Tibial artery (tissue), 4 donors: Measurements from ENCODE around the gene ARL8A.

Experiments used
- DNase-seq, 2 donors: peaks; one replicate each; pipeline ENCODE4 v3.0.0-alpha.2; 2019
- H3K27ac ChIP-seq, 2 donors: fragments of 200-600 bp; sonication (generic) in 1 of 2; 1 replicate in 1 of 2; 2 replicates in 1 of 2; pipeline ENCODE4 v1.5.1; 2018 to 2019; ENCODE audit warnings: mild to moderate bottlenecking in 1 of 2
- H3K27me3 ChIP-seq, 2 donors: fragments of 200-600 bp; sonication (generic) in 1 of 2; one replicate each; pipeline versions ENCODE4 v1.5.1 to v1.6.0; 2016 to 2019
- H3K36me3 ChIP-seq, 3 donors: fragments of 200-600 bp; sonication (generic) in 2 of 3; one replicate each; pipeline ENCODE4 v1.5.1; 2016 to 2019; ENCODE audit warnings: mild to moderate bottlenecking in 2 of 3
- H3K4me1 ChIP-seq, 4 donors: fragments of 200-600 bp; sonication (generic) in 2 of 4; 1 replicate in 3 of 4; 2 replicates in 1 of 4; pipeline ENCODE4 v1.5.1; 2016 to 2019
- H3K4me3 ChIP-seq, 2 donors: fragments of 200-600 bp; sonication (generic) in 1 of 2; 1 replicate in 1 of 2; 2 replicates in 1 of 2; pipeline ENCODE4 v1.5.1; 2018 to 2019; ENCODE audit warnings: mild to moderate bottlenecking in 2 of 2
- H3K9me3 ChIP-seq, 3 donors: fragments of 200-600 bp; sonication (generic) in 1 of 3; one replicate each; pipeline ENCODE4 v1.5.1; 2016 to 2019
- intact Hi-C: fragments of 100-400 bp; cut with DNase I; formaldehyde crosslinking; loops from one replicate; pipeline ENCODE4 v1.15.0; 2023; ENCODE audit warnings: low total_unique reads
- TF ChIP-seq, protein P1 (sequence below), 2 experiments: fragments of 200-600 bp in 1 of 2; fragments of 450-650 bp in 1 of 2; IDR thresholded peaks; one replicate each; pipeline ENCODE4 v1.5.1; 2017 to 2019; ENCODE audit warnings: antibody characterized with exemption in 2 of 2, mild to moderate bottlenecking in 1 of 2, moderate library complexity in 1 of 2

Gene ARL8A

DNA sequence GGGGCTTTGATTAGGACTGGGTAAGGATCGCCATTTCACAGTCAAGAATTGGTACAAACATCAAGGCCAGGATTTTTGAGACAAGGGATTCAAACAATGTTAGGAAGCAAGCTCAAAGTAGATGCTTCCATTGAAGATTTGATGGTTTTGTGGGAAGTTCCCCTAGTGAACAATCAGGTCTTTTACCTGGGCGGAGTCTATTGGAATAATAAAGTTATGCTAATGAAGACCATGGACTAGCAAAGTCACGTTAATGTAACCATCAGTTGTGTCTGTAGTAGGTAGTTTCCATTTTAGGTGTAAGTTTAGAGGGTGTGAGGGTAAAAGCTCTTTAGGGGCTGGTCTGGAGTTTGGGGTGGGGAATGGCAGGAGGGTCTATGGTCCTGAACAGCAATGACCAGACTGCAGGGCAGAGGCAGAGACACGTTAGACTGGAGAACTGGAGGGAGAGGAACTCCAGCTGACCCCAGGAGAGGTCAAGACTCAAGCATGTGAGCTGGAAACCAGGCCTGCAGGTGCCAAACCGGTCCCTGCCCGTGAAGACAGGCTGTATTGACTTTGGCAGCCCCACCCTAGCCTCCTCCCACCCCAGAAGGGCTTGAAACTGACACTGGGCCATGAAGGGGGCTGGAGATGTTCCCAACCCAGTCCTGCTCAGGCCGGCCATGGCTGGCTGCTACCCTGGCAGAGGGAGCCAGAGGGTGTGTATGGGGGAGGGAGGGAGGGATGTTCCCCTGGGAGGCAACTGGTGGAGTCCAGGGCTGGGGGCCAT, 57.8 kb downstream of the ARL8A start:
- Histone ChIP-seq H3K4me1 (peaks cover 0 to 34% (median 2%) of the 10 kb centered on the region in 4 donors), H3K9me3 (no peaks in the 10 kb centered on the region), H3K4me3 (no peak overlapping the region), H3K36me3 (no peaks in the 10 kb centered on the region), H3K27ac (no peak overlapping the region), H3K27me3 (no peaks in the 10 kb centered on the region)
- DNase-seq: no peak
- intact Hi-C loops: no loop called here
- TF ChIP-seq, protein P1, sequence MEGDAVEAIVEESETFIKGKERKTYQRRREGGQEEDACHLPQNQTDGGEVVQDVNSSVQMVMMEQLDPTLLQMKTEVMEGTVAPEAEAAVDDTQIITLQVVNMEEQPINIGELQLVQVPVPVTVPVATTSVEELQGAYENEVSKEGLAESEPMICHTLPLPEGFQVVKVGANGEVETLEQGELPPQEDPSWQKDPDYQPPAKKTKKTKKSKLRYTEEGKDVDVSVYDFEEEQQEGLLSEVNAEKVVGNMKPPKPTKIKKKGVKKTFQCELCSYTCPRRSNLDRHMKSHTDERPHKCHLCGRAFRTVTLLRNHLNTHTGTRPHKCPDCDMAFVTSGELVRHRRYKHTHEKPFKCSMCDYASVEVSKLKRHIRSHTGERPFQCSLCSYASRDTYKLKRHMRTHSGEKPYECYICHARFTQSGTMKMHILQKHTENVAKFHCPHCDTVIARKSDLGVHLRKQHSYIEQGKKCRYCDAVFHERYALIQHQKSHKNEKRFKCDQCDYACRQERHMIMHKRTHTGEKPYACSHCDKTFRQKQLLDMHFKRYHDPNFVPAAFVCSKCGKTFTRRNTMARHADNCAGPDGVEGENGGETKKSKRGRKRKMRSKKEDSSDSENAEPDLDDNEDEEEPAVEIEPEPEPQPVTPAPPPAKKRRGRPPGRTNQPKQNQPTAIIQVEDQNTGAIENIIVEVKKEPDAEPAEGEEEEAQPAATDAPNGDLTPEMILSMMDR (IDR thresholded peaks at IDR 0.05): no peak

DNA sequence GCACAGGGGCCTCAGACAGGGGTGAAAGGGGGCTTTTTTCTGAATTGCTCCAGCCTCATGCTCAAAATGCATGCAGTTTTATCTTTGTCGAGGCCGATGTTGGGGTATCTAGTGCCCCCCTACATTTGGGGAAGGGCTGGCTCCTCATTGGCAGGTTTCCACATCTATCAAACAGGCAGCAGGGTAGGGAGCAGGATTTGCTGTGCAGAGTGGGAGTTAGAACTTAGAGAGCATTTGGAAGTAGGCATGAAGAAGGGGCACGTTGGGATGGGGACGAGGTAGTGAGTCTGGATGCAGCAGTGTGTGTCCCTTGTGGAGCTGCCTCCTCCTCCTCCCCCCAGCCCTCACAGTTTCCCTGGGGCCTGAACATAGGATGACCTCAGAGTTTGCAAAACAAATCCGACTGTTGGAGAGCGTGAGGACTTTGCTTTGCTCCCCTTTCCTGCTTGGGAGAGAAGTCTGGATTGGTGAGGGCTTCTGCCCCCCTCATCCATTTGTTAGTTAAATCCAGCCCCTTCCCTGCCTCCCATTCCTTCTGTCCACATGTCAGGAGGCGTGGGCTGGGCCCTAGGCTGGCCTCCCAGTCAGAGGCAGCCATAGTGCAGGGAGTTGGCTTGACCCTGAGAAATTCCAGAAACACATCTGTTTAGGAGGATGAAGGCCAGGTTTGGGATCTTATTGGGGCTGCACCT, 58.7 kb downstream of the ARL8A start:
- no peak overlapping the region for H3K27ac ChIP-seq
- H3K27me3 ChIP-seq: no peaks in the 10 kb centered on the region
- H3K36me3 ChIP-seq: no peaks in the 10 kb centered on the region
- H3K4me1 ChIP-seq: peaks cover 0 to 34% (median 2%) of the 10 kb centered on the region in 4 donors
- no peaks in the 10 kb centered on the region for H3K9me3 ChIP-seq
- peak in 1 of 2 donors; percentile 25 for DNase-seq
- H3K4me3 ChIP-seq: no peak overlapping the region
- TF ChIP-seq, protein P1 (IDR thresholded peaks at IDR 0.05): no peak
- intact Hi-C loops: no loop called here

DNA sequence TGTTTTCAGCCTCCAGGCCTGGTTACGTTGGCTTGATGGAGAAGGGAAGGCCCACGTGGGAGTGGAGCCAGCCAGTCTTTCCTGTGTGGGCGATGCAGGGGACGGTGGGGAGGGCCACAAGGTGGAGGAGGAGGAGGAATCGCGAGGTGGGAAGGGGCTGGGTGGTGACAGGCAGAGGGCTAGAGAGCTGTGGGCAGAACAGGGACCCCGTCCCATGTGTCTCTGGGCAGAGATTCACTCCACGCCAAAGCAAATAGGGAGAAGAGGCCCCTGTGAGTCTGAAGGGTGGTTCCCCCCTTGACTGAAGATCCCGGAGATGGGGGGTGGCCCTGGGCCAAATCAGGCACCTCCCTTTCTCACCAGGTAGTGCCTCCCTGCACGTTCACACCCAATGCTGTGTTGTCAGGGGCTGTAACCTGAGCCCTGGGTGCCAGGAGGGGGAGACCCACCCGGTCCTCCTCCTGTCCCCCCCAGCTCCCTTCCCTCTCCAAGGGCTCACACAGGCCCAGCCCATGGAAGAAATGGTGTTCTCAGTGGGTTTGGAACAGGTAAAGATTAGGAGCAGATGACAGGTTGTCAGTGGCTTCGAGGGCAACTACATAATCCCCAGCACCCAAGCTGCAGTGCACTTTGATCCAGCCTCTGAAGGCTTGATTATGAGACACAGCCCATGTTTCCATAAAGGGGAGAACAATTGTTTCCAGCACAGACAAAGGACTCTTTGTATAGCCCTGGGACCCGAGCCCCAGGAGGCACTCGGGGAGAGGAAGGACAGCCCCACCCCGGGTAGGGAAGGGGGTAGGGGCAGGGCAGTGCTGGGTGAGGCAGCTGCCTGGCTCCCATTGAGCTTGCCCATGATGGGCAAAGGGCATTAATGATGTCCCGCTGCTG, 59.5 kb downstream of the ARL8A start:
- no peak overlapping the region for H3K27ac ChIP-seq
- TF ChIP-seq, protein P1 (IDR thresholded peaks at IDR 0.05): no peak
- no peaks in the 10 kb centered on the region for H3K9me3 ChIP-seq
- no peak for DNase-seq
- peaks cover 0 to 34% (median 2%) of the 10 kb centered on the region in 4 donors for H3K4me1 ChIP-seq
- no peaks in the 10 kb centered on the region for H3K27me3 ChIP-seq
- intact Hi-C loops: no loop called here
- H3K36me3 ChIP-seq: no peaks in the 10 kb centered on the region
- H3K4me3 ChIP-seq: no peak overlapping the region
